HepG2 (cell line): Measurements from ENCODE around the gene PGS1. TPM values are rescaled to one million over a fixed set of nuclear protein-coding genes. Genes with fewer than 3 reads are reported as not detected.
A peak's percentile ranks its signal among the peaks of the same experiment; 100 is the strongest.

ENCODE experiments used
- AHR ChIP-seq: IDR thresholded peaks from 2 replicates; pipeline ENCODE4 v1.6.1; 2018; ENCODE audit warnings: missing genetic modification reagents, missing compliant biosample characterization
- ATF2 ChIP-seq: sonication (generic); formaldehyde crosslinking; IDR thresholded peaks from 2 replicates; pipeline ENCODE4 v1.4.0; 2020; ENCODE audit warnings: missing genetic modification reagents
- CHD4 ChIP-seq: fragments of 200-600 bp; sonication (generic); IDR thresholded peaks from 2 replicates; pipeline ENCODE4 v1.7.0; 2017; ENCODE audit warnings: mild to moderate bottlenecking, low read length, borderline replicate concordance
- FOSL2 ChIP-seq: sonication (generic); formaldehyde crosslinking; IDR thresholded peaks from 2 replicates; pipeline ENCODE4 v1.4.0; 2020; ENCODE audit warnings: missing genetic modification reagents
- HNF4G ChIP-seq, 2 experiments: sonication (generic) in 1 of 2; formaldehyde crosslinking in 1 of 2; IDR thresholded peaks; 2 replicates each; pipeline versions ENCODE4 v1.4.0 to v1.6.1; 2011 to 2020; ENCODE audit warnings: borderline replicate concordance in 2 of 2, low read depth in 2 of 2, mild to moderate bottlenecking in 2 of 2, low read length in 1 of 2, missing genetic modification reagents in 1 of 2, moderate library complexity in 1 of 2
- HOXA3 ChIP-seq: sonication (generic); formaldehyde crosslinking; IDR thresholded peaks from 2 replicates; pipeline ENCODE4 v1.5.0; 2020; ENCODE audit warnings: missing genetic modification reagents
- MEIS1 ChIP-seq: sonication (generic); formaldehyde crosslinking; IDR thresholded peaks from 2 replicates; pipeline ENCODE4 v1.9.0; 2021; ENCODE audit warnings: mild to moderate bottlenecking, missing genetic modification reagents, moderate library complexity, borderline replicate concordance
- MLX ChIP-seq: IDR thresholded peaks from 2 replicates; pipeline ENCODE4 v1.6.1; 2016
- NCOA5 ChIP-seq: sonication (generic); formaldehyde crosslinking; IDR thresholded peaks from 2 replicates; pipeline ENCODE4 v1.4.0; 2020; ENCODE audit warnings: missing genetic modification reagents
- NFRKB ChIP-seq: fragments of 450-650 bp; IDR thresholded peaks from 2 replicates; pipeline ENCODE4 v1.6.1; 2017
- PHF5A ChIP-seq: IDR thresholded peaks from one replicate; pipeline ENCODE4 v1.6.1; 2018; ENCODE audit warnings: low read depth, missing genetic modification reagents; ENCODE audit not compliant: unreplicated experiment
- POLR2AphosphoS2 ChIP-seq: IDR thresholded peaks from 2 replicates; pipeline ENCODE4 v1.6.1; 2011; ENCODE audit warnings: low read depth, low read length, improper control_type of control experiment
- RAD51 ChIP-seq: fragments of 450-650 bp; IDR thresholded peaks from 2 replicates; pipeline ENCODE4 v1.6.1; 2016; ENCODE audit warnings: borderline replicate concordance
- RORA ChIP-seq: sonication (generic); formaldehyde crosslinking; IDR thresholded peaks from 2 replicates; pipeline ENCODE4 v1.5.0; 2020; ENCODE audit warnings: mild to moderate bottlenecking, missing genetic modification reagents, moderate library complexity
- TSC22D2 ChIP-seq: sonication (generic); formaldehyde crosslinking; IDR thresholded peaks from 2 replicates; pipeline ENCODE4 v1.5.1; 2020; ENCODE audit warnings: missing genetic modification reagents, mild to moderate bottlenecking, borderline replicate concordance
- UBTF ChIP-seq: sonication (generic); formaldehyde crosslinking; IDR thresholded peaks from 2 replicates; pipeline ENCODE4 v1.4.0; 2020; ENCODE audit warnings: mild to moderate bottlenecking, missing genetic modification reagents
- ZBTB3 ChIP-seq: sonication (generic); formaldehyde crosslinking; IDR thresholded peaks from 2 replicates; pipeline ENCODE4 v1.4.0; 2020; ENCODE audit warnings: low read depth, mild to moderate bottlenecking, moderate library complexity, missing genetic modification reagents, borderline replicate concordance
- ZNF335 ChIP-seq: sonication (generic); formaldehyde crosslinking; IDR thresholded peaks from 2 replicates; pipeline ENCODE4 v1.4.0; 2020; ENCODE audit warnings: missing genetic modification reagents
- ZNF562 ChIP-seq: sonication (generic); formaldehyde crosslinking; IDR thresholded peaks from 2 replicates; pipeline ENCODE4 v1.8.0; 2022; ENCODE audit warnings: missing genetic modification reagents, borderline replicate concordance
- ZNF768 ChIP-seq: sonication (generic); formaldehyde crosslinking; IDR thresholded peaks from 2 replicates; pipeline ENCODE4 v1.4.0; 2020; ENCODE audit warnings: missing genetic modification reagents
- polyA plus RNA-seq, 8 experiments: library from polyadenylated mRNA; depleted of rRNA in 3 of 8; stranded (reverse) in 7 of 8; unstranded in 1 of 8; fragments of >200 nt; fragmentation: Illumina TruSeq in 4 of 8; extraction: Trizol in 4 of 8; gene quantifications; 2 replicates each; pipeline versions ENCODE4 v1.2.1 to v1.2.3, GENCODE V29; 2011 to 2016; ENCODE audit warnings: low read depth in 4 of 8, missing spikeins in 1 of 8, mixed read lengths in 1 of 8; ENCODE audit not compliant: insufficient read depth in 1 of 8
- total RNA-seq, 5 experiments: library from RNA; depleted of rRNA; stranded (reverse); fragments of >200 nt; fragmentation: Illumina TruSeq; extraction: Trizol; gene quantifications; 2 replicates each; pipeline ENCODE4 v1.2.3, GENCODE V29; 2016; ENCODE audit warnings: low read depth in 1 of 5
- TF ChIP-seq, protein P1 (sequence below): sonication (generic); formaldehyde crosslinking; IDR thresholded peaks from 2 replicates; pipeline ENCODE4 v1.5.1; 2020; ENCODE audit warnings: mild to moderate bottlenecking, missing genetic modification reagents, borderline replicate concordance
- TF ChIP-seq, protein P2 (sequence below): sonication (generic); formaldehyde crosslinking; conservative IDR thresholded peaks from 2 replicates; pipeline ENCODE4 v1.5.0; 2020; ENCODE audit warnings: missing genetic modification reagents

Gene PGS1
- total and polyA plus RNA-seq, 2 of the 13 experiments (the other 11 are each of a cell fraction or from before 2014, with no cell fraction given) = 25.9 to 31.5 TPM

- TF ChIP-seq, protein P1, sequence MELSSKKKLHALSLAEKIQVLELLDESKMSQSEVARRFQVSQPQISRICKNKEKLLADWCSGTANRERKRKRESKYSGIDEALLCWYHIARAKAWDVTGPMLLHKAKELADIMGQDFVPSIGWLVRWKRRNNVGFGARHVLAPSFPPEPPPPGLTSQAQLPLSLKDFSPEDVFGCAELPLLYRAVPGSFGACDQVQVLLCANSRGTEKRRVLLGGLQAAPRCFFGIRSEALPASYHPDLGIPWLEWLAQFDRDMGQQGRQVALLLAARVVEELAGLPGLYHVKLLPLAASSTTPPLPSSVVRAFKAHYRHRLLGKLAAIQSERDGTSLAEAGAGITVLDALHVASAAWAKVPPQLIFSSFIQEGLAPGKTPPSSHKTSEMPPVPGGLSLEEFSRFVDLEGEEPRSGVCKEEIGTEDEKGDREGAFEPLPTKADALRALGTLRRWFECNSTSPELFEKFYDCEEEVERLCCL (CRISPR knock-in tag) = no peak
- peak; percentile 98; the same call in 1 of the 2 replicates for TF ChIP-seq CHD4
- TF ChIP-seq POLR2AphosphoS2 = no peak
- TF ChIP-seq HOXA3 (CRISPR knock-in tag) = peak; percentile 84
- peak; percentile 92 for TF ChIP-seq FOSL2 (CRISPR knock-in tag)
- no peak for TF ChIP-seq NFRKB
- peak; percentile 73 for TF ChIP-seq PHF5A (CRISPR knock-in tag)
- TF ChIP-seq ZNF768 (CRISPR knock-in tag) = no peak
- TF ChIP-seq ZNF562 (CRISPR knock-in tag) = no peak
- TF ChIP-seq RAD51 = no peak
- peak; percentile 68; the same call in 1 of the 2 replicates for TF ChIP-seq ZNF335 (CRISPR knock-in tag)
- TF ChIP-seq ATF2 = peak; percentile 81
- peak; percentile 90 for TF ChIP-seq MEIS1 (CRISPR knock-in tag)
- TF ChIP-seq, protein P2, sequence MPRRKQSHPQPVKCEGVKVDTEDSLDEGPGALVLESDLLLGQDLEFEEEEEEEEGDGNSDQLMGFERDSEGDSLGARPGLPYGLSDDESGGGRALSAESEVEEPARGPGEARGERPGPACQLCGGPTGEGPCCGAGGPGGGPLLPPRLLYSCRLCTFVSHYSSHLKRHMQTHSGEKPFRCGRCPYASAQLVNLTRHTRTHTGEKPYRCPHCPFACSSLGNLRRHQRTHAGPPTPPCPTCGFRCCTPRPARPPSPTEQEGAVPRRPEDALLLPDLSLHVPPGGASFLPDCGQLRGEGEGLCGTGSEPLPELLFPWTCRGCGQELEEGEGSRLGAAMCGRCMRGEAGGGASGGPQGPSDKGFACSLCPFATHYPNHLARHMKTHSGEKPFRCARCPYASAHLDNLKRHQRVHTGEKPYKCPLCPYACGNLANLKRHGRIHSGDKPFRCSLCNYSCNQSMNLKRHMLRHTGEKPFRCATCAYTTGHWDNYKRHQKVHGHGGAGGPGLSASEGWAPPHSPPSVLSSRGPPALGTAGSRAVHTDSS (CRISPR knock-in tag) = no peak
- TF ChIP-seq HNF4G (IDR thresholded peaks at IDR 0.05; ENCODE audit: borderline replicate concordance, low read depth, low read length) = peak; percentile 86
- TF ChIP-seq HNF4G (CRISPR knock-in tag; IDR thresholded peaks at IDR 0.05; ENCODE audit: borderline replicate concordance, low read depth) = peak; percentile 64; the same call in 1 of the 2 replicates
- TF ChIP-seq AHR = peak; percentile 57; the same call in 1 of the 2 replicates
- no peak for TF ChIP-seq NCOA5
- peak; percentile 98 for TF ChIP-seq ZBTB3
- TF ChIP-seq UBTF (CRISPR knock-in tag) = peak; percentile 89
- 0 out of 2 replicates have a peak, but pooled peaks have one; percentile 86 for TF ChIP-seq RORA (CRISPR knock-in tag)
- TF ChIP-seq TSC22D2 = no peak
- TF ChIP-seq MLX (CRISPR knock-in tag) = peak; percentile 70; the same call in 1 of the 2 replicates
Observed at GRCh38 chr17:78421534-78422266, 43.3 kb downstream of the PGS1 start (continued).
